Measurements from ENCODE around the gene FAM174A.

The FAM174A gene

DNA sequence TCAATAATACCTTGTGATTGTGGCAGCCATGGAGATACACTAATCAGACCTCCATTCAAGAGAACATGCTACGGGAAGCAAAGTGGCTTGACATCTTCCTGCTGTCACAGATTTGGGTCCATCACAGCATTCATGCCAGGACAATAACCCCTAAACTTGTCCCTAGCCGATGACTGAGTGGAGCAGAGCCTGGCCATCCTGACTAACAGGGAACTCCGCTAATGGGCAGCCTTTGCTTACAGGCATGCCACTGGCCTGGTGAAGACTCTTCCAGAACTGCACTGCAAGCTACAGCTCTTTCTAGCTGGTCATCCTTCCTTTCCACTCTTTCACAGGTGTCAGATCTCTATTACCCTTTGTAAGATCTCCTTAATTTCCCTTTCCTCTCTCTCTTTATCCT lies 16.0 kb downstream of the FAM174A start:
- Mint-ChIP-seq H3K27me3 (no peaks in the 10 kb centered on the region), H3K4me1 (ENCODE audit: low read depth) (peaks cover 5% of the 10 kb centered on the region), H3K27ac (no peak overlapping the region), H3K4me3 (no peak overlapping the region), H3K36me3 (ENCODE audit: low read depth) (peaks cover 4% of the 10 kb centered on the region), H3K9me3 (no peaks in the 10 kb centered on the region)

DNA sequence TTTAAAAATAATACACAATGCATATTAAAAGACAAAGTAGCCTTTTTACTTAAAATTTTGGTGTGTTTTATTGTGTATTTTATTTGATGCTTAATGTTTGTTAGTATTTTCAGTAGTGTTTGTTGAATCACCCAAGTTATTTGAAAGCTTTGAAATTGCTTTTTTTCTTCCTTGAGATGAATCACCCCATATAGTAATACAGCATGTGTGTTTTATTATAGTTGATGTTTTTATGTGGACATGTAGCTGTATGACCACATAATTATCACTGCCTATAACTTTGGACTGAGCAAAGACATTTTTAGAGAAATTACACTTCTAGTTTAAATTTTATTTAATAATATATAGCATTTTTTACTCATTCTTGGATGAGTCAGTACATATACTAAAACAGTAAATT lies 18.0 kb downstream of the FAM174A start:
- Mint-ChIP-seq H3K4me3 (no peak overlapping the region), H3K36me3 (ENCODE audit: low read depth) (peaks cover 8% of the 10 kb centered on the region), H3K4me1 (ENCODE audit: low read depth) (peaks cover 5% of the 10 kb centered on the region), H3K9me3 (no peaks in the 10 kb centered on the region), H3K27ac (no peak overlapping the region), H3K27me3 (no peaks in the 10 kb centered on the region)

DNA sequence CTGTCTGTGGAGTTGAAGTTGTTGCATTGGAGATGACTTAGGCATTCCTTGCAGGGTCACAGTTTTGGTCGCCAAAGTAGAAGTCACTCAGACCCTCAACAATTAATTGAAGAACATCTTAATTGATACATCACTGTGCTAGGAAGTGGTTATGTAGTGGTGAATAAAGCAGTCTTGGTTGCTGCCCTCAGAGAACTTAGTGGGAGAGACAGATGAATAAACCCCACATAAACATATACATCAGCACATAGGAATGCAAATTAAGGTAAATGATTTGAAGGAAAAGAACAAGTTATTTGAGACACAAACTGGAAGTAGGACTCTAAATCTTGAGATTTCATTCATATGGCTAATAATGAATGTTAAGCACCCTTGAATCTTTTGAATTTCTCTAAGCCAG lies 25.7 kb downstream of the FAM174A start:
- H3K4me3 Mint-ChIP-seq, result no peak overlapping the region
- no peaks in the 10 kb centered on the region for H3K4me1 Mint-ChIP-seq (ENCODE audit: low read depth)
- no peaks in the 10 kb centered on the region for H3K9me3 Mint-ChIP-seq
- no peaks in the 10 kb centered on the region for H3K27me3 Mint-ChIP-seq
- H3K36me3 Mint-ChIP-seq (ENCODE audit: low read depth), result peaks cover 44% of the 10 kb centered on the region
- no peak overlapping the region for H3K27ac Mint-ChIP-seq

DNA sequence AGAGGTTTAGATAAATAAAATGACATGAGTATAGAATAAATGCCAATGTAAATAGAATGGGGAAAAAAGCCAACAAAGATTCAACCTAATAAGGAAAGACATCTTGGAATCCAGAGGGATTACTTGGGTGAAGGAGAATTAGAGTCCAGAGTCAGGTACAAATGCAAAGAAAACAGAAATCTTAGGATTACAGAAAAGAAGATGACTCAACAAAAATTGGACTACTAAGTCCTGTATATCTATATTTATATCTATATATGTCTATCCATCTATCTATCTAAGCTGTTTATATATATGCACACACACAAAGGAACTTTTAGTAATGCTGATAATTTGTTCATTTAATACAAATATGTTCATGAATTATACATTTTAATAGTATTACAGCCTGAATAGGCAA lies 27.6 kb downstream of the FAM174A start:
- Mint-ChIP-seq H3K27ac (no peak overlapping the region), H3K9me3 (no peaks in the 10 kb centered on the region), H3K4me3 (no peak overlapping the region), H3K27me3 (no peaks in the 10 kb centered on the region), H3K36me3 (ENCODE audit: low read depth) (peaks cover 40% of the 10 kb centered on the region), H3K4me1 (ENCODE audit: low read depth) (peaks cover 7% of the 10 kb centered on the region)

DNA sequence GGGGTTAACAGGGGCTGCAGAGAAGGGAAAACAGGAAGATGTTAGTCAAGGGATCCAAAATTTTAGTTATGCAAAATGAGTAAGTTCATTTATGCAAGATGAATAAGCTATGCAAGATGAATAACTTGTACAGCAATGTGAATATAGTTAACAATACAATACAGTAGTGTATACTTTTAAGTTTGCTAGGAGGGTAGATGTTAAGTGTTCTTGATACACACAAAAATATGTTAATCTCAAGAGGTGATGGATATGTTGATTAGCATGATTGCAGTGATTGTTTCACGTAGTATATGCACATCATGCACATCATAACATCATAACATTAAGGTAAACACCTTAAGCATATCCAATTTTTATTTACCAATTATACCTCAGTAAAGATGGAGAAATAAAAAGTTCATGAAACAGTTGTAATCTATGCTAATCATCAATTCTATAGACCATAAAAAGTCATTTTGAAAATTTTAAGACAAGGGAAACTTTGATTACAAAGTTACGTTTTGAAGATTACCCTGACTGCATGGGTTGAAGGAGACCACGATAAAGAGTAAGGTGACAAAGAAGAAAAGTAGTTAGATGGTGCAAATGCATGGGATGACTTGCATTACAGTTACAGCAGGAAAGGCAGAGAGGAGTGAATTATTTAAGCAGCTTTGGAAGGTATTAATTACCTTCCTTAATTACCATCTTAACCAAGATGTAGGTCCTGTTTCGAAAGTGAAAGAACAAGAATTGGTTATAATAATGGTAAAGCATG lies 31.4 kb downstream of the FAM174A start:
- peak overlapping the region; percentile 2 for H3K4me3 Mint-ChIP-seq

DNA sequence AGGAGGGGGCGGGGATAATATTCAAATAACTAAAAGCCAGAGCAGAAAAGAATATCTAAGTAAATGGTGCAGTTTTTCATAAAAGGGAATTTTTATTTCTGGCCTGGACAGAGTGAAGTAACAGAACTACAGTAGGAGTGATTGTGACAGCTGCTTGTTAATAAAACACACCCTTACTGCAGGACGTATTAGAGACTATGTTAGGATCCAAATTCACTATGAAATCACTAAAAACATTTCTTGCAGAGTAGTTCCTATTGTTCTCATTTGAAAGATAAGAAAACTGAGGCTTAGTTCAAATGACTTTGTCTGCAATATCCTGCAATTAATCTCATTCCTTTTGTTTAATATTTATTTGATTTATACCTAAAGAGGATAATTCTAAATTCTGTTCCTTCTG lies 39.5 kb downstream of the FAM174A start:
- Mint-ChIP-seq H3K27me3 (no peaks in the 10 kb centered on the region), H3K36me3 (ENCODE audit: low read depth) (peaks cover 4% of the 10 kb centered on the region), H3K4me3 (no peak overlapping the region), H3K4me1 (ENCODE audit: low read depth) (no peaks in the 10 kb centered on the region), H3K9me3 (no peaks in the 10 kb centered on the region), H3K27ac (no peak overlapping the region)

More for the DNA sequence above, 31.4 kb downstream of the FAM174A start:
- H3K9me3 Mint-ChIP-seq, result no peaks in the 10 kb centered on the region
- H3K27ac Mint-ChIP-seq, result no peak overlapping the region
- H3K27me3 Mint-ChIP-seq, result no peaks in the 10 kb centered on the region
- peaks cover 7% of the 10 kb centered on the region for H3K4me1 Mint-ChIP-seq (ENCODE audit: low read depth)
- H3K36me3 Mint-ChIP-seq (ENCODE audit: low read depth), result peaks cover 34% of the 10 kb centered on the region

DNA sequence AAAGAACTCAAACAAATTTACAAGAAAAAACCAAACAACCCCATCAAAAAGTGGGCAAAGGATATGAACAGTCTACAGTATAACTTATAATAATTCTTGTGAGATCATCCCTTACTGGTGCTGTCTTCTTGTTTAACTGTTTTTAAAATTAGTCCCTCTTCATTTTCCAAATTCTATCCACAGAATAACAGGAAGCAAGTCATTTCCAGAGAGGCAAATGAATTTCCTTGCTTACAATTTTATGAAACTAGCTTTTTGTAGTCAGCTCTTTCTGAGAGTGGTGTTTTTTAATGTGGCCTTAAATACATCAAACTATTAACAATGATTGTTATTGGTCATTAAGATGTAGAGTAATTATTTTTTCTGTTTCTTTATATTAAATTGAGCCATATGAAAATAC lies 40.6 kb downstream of the FAM174A start:
- H3K36me3 Mint-ChIP-seq (ENCODE audit: low read depth), result peaks cover 12% of the 10 kb centered on the region
- H3K27me3 Mint-ChIP-seq, result no peaks in the 10 kb centered on the region
- no peaks in the 10 kb centered on the region for H3K9me3 Mint-ChIP-seq
- no peak overlapping the region for H3K4me3 Mint-ChIP-seq
- H3K4me1 Mint-ChIP-seq (ENCODE audit: low read depth), result no peaks in the 10 kb centered on the region
- no peak overlapping the region for H3K27ac Mint-ChIP-seq

DNA sequence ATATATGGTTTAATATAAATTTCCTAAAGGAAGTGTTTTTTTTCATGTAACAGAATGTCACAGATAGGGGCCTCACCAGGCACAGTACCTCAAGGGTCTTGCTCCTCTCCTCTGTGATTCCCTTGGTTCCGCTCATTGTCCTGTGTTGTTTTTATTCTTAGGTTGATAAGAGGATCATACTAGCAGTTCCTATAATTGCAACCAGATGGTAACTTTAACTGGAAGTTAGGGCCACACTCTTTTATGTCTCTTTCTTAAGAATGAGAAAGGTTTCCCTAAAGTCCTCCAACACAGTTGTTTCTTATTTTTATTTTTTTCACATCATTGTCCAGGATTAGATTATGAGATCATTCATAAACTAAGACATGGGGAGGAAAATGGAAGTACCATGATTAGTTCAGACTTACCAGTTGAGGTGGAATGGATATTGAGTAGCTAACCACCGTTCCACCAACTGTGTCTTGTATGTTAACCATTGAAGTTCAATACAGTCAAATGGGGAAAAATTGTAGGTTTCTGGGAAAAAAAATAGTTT lies 41.1 kb downstream of the FAM174A start:
- no peaks in the 10 kb centered on the region for H3K4me1 Mint-ChIP-seq (ENCODE audit: low read depth)
- no peaks in the 10 kb centered on the region for H3K27me3 Mint-ChIP-seq
- no peak overlapping the region for H3K4me3 Mint-ChIP-seq
- no peak overlapping the region for H3K27ac Mint-ChIP-seq
- peaks cover 12% of the 10 kb centered on the region for H3K36me3 Mint-ChIP-seq (ENCODE audit: low read depth)
- H3K9me3 Mint-ChIP-seq, result no peaks in the 10 kb centered on the region

DNA sequence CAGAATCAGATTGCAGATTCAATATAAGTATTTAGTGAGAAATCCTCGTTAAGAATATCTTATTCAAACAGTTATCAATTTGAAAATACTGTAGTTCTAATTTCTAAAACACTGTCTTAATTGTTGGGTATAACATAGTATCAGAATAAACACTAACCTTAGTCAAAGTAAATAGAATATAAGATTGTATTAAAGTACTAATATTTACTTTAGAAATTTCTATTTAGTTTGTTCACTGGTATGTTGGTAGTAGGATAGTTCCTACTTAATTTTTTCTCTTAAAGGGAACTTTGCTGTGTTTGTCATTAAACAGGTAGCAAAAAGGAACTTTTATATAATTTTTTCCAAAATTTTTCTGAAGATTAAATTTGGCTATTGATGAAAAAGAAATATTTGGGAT lies 42.3 kb downstream of the FAM174A start:
- Mint-ChIP-seq H3K4me3 (no peak overlapping the region), H3K36me3 (ENCODE audit: low read depth) (peaks cover 12% of the 10 kb centered on the region), H3K9me3 (no peaks in the 10 kb centered on the region), H3K27me3 (no peaks in the 10 kb centered on the region), H3K27ac (no peak overlapping the region), H3K4me1 (ENCODE audit: low read depth) (no peaks in the 10 kb centered on the region)

DNA sequence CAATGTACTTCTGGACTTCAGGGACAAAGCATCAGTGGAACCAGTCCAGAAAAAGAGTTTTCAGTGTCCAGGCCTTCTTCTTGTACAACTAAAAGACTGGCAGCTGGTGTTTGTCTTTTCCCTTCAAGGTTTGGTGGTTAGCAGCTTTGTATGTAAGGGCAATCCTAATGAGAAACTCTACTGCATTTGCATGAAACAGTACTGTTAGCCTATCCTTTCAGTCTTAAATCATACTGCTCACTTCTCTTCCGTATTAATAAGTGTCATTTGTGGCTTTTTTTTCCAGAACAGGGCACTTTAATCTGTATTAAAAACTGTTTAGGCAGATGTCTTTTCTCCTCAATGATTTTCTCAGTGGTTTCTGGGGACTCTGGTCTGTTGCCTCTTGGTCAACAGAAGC lies 48.9 kb downstream of the FAM174A start:
- no peak overlapping the region for H3K27ac Mint-ChIP-seq
- H3K4me1 Mint-ChIP-seq (ENCODE audit: low read depth), result peaks cover 7% of the 10 kb centered on the region
- no peak overlapping the region for H3K4me3 Mint-ChIP-seq
- no peaks in the 10 kb centered on the region for H3K9me3 Mint-ChIP-seq
- peaks cover 19% of the 10 kb centered on the region for H3K36me3 Mint-ChIP-seq (ENCODE audit: low read depth)
- H3K27me3 Mint-ChIP-seq, result no peaks in the 10 kb centered on the region

DNA sequence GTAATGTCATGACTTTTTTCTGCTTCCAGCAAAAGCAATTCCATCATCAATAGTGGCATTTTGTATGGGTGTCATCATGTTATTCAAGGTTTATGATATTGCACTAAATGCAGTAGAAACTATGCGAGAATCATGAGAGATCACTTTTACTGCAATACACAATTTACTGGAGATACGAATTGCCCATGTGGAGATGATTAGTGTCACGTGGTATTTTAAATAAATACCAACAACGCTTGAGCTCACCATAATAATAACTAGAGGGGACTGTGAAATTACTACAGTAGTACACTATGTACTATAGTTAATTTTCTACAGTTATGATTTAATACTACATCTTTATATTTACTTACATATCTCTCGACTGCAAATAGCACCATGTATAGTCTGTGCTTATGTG lies 49.7 kb downstream of the FAM174A start:
- H3K9me3 Mint-ChIP-seq, result no peaks in the 10 kb centered on the region
- no peaks in the 10 kb centered on the region for H3K27me3 Mint-ChIP-seq
- H3K27ac Mint-ChIP-seq, result no peak overlapping the region
- H3K36me3 Mint-ChIP-seq (ENCODE audit: low read depth), result peaks cover 19% of the 10 kb centered on the region
- no peak overlapping the region for H3K4me3 Mint-ChIP-seq
- peaks cover 7% of the 10 kb centered on the region for H3K4me1 Mint-ChIP-seq (ENCODE audit: low read depth)

DNA sequence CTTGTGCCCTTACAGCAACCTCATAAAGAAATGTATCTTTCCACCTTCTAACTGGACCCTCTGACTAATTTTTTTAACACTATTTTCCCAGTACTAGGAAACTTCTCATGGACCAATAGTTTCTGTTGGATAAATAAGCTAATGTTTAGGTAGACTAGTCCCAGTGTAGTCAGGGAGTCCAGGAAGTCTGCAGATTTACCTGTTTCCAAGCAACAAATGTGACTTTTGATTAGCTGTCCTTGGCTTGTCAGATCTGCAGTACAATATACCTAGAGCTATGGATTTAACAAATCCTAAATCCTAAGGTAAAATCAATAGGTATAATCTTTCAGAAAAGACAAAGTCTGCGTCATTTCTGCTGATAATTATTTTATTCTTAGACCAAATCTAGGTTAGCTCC lies 55.7 kb downstream of the FAM174A start:
- Mint-ChIP-seq H3K4me1 (ENCODE audit: low read depth) (no peaks in the 10 kb centered on the region), H3K27ac (no peak overlapping the region), H3K9me3 (no peaks in the 10 kb centered on the region), H3K27me3 (no peaks in the 10 kb centered on the region), H3K4me3 (no peak overlapping the region), H3K36me3 (ENCODE audit: low read depth) (peaks cover 7% of the 10 kb centered on the region)

DNA sequence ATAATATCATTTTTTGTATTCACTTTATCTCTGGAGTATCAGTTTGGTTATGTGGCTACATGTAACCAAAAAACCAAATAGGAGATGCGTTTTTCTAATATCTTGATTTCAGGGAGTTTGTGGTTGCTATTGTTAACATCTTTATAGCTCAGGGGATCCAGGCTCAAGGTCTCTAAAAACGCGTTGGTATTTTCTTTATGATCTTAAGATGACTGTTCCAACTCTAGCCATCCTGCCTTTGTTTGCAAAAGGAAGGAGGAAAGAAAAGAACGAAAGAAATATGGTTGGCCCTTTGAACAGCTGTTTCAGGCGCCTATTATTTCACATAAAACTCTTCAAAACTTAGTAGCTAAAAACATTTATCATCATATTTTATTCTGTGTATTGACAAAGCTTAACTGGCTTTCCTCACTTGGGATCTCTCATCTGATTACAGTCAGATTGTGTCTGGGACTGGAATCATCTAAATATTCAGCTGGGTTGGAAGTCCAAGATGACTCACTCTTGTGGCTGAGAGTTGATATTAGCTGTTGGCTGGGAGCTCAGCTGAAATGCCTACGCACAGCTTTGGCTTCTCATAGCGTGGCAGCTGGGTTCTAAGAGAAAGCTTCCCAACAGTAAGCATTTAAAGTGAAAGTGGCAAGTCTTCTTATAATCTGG lies 60.1 kb downstream of the FAM174A start:
- H3K9me3 Mint-ChIP-seq, result no peaks in the 10 kb centered on the region
- H3K4me1 Mint-ChIP-seq (ENCODE audit: low read depth), result no peaks in the 10 kb centered on the region
- H3K36me3 Mint-ChIP-seq (ENCODE audit: low read depth), result no peaks in the 10 kb centered on the region
- peaks cover under 1% of the 10 kb centered on the region for H3K27me3 Mint-ChIP-seq
- no peak overlapping the region for H3K27ac Mint-ChIP-seq
- no peak overlapping the region for H3K4me3 Mint-ChIP-seq

DNA sequence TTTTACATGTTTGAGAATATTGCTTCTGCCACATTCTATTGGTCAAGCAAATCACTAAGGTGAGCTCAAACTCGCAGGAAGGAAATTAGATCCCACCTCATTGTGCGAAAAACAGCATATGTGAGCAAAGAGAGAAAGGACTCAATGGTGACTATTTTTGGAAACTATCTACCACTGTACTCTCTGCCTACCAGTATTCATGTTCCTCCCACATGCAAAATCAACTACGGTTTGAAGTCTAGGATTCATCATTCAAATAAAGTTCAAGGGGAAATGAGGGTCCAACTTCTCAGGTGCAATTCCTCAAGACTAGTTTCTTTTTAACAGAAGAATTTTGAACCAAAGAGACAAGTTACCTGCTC lies 60.6 kb downstream of the FAM174A start:
- Mint-ChIP-seq H3K4me1 (ENCODE audit: low read depth) (no peaks in the 10 kb centered on the region), H3K27ac (no peak overlapping the region), H3K4me3 (no peak overlapping the region), H3K27me3 (peaks cover 5% of the 10 kb centered on the region), H3K9me3 (no peaks in the 10 kb centered on the region), H3K36me3 (ENCODE audit: low read depth) (no peaks in the 10 kb centered on the region)

DNA sequence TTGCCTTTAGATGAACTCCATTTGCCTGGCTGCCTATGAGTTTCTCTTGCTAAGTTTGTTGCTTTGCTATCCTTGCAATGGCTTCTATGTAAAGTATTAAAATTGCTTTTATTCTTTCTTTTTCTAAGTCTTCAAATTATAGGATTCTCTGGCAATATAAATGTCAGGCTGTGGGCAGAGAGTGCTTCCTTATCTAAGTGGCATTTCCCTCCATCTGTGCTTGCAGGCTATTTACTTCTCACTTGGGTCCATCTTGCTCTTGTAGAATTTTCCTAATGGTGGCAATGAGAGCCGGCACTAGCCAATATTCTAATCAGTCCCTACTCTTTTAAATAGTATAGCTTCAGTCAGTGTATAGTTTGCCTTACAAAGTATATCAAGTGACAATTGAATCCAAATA lies 63.3 kb downstream of the FAM174A start:
- Mint-ChIP-seq H3K27ac (no peak overlapping the region), H3K9me3 (no peaks in the 10 kb centered on the region), H3K36me3 (ENCODE audit: low read depth) (no peaks in the 10 kb centered on the region), H3K4me3 (no peak overlapping the region), H3K4me1 (ENCODE audit: low read depth) (no peaks in the 10 kb centered on the region), H3K27me3 (peaks cover 5% of the 10 kb centered on the region)
